ENCODE measurements around the gene CYFIP1.

DNA sequence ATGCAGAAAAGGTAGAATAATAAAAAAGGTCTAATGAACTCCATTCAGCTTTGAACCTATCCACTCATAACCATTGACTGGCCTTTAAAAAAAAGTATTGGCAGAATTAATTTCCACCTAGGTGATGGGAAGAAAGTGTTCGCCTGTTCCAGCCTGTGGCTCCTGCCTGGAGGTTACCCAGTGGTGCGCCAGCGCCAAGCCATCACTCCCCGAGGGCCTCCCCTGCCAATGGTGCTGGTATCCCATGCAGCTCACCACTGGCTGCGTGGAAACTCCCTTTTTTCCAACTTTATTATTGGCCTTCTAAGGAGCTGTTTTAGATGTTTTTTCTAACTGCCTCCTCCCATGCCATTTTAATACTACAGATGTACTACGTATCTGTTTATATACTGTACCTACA, 112.3 kb downstream of the CYFIP1 start:
- TF ChIP-seq ZNF766 (CRISPR knock-in tag; IDR thresholded peaks at IDR 0.05; ENCODE audit: borderline replicate concordance) (no peak), SETDB1 (CRISPR knock-in tag; IDR thresholded peaks at IDR 0.05; ENCODE audit: borderline replicate concordance) (no peak), RNF2 (conservative IDR thresholded peaks at IDR 0.05; ENCODE audit: low read depth) (no peak), ZNF34 (CRISPR knock-in tag; IDR thresholded peaks at IDR 0.05; ENCODE audit: borderline replicate concordance) (no peak), HHEX (CRISPR knock-in tag; IDR thresholded peaks at IDR 0.05) (no peak), MAFK (conservative IDR thresholded peaks at IDR 0.05 in 1 of 2, IDR thresholded peaks at IDR 0.05 in 1 of 2; ENCODE audit: low read length in 2 of 2) (no peak; a peak in 1 of 4 replicates)
- TF ChIP-seq, protein P1, sequence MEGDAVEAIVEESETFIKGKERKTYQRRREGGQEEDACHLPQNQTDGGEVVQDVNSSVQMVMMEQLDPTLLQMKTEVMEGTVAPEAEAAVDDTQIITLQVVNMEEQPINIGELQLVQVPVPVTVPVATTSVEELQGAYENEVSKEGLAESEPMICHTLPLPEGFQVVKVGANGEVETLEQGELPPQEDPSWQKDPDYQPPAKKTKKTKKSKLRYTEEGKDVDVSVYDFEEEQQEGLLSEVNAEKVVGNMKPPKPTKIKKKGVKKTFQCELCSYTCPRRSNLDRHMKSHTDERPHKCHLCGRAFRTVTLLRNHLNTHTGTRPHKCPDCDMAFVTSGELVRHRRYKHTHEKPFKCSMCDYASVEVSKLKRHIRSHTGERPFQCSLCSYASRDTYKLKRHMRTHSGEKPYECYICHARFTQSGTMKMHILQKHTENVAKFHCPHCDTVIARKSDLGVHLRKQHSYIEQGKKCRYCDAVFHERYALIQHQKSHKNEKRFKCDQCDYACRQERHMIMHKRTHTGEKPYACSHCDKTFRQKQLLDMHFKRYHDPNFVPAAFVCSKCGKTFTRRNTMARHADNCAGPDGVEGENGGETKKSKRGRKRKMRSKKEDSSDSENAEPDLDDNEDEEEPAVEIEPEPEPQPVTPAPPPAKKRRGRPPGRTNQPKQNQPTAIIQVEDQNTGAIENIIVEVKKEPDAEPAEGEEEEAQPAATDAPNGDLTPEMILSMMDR (CRISPR knock-in tag; IDR thresholded peaks at IDR 0.05): no peak
